ENCODE data around the gene TRIM44.
"Not testable (repeated sequence)": the region's sequence is repeated elsewhere in the genome, so short reads cannot be mapped to it uniquely, and the experiment has no call there.

DNA sequence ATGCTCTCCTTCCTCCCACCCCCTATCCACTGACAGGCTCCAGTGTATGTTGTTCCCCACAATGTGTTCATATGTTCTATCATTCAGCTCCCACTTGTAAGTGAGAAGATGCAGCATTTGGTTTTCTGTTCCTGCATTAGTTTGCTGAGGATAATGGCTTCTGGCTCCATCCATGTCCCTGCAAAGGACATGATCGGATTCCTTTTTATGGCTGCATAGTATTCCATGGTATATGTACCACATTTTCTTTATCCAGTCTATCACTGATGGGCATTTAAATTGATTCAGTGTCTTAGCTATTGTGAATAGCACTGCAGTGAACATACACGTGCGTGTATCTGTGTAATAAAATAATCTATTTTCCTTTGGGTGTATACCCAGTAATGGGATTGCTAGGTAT lies 5.8 kb downstream of the TRIM44 start:
- TF ChIP-seq POLR2A (IDR thresholded peaks at IDR 0.05), result not testable (repeated sequence)
- TF ChIP-seq, protein P1, sequence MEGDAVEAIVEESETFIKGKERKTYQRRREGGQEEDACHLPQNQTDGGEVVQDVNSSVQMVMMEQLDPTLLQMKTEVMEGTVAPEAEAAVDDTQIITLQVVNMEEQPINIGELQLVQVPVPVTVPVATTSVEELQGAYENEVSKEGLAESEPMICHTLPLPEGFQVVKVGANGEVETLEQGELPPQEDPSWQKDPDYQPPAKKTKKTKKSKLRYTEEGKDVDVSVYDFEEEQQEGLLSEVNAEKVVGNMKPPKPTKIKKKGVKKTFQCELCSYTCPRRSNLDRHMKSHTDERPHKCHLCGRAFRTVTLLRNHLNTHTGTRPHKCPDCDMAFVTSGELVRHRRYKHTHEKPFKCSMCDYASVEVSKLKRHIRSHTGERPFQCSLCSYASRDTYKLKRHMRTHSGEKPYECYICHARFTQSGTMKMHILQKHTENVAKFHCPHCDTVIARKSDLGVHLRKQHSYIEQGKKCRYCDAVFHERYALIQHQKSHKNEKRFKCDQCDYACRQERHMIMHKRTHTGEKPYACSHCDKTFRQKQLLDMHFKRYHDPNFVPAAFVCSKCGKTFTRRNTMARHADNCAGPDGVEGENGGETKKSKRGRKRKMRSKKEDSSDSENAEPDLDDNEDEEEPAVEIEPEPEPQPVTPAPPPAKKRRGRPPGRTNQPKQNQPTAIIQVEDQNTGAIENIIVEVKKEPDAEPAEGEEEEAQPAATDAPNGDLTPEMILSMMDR (IDR thresholded peaks at IDR 0.05), result not testable (repeated sequence)

All from esophagus squamous epithelium (tissue), 4 donors.